ENCODE results near the gene KLK12. TPM values are rescaled to one million over a fixed set of nuclear protein-coding genes. Genes with fewer than 3 reads are reported as not detected.
"Not testable (repeated sequence)": the region's sequence is repeated elsewhere in the genome, so short reads cannot be mapped to it uniquely, and the experiment has no call there.

The KLK12 gene
- polyA plus RNA-seq, 1 experiment: not detected

- ChIA-PET POLR2A (no interaction called here), CTCF (no interaction called here)
- no peak for TF ChIP-seq CTCF (IDR thresholded peaks at IDR 0.05; ENCODE audit: insufficient read depth, low read depth, low read length)
Measured at GRCh38 chr19:50998061-50998460, 36.7 kb downstream of the KLK12 start.

GRCh38 chr19:50994129-50994528 is 40.7 kb downstream of the KLK12 start:
- TF ChIP-seq CTCF (IDR thresholded peaks at IDR 0.05; ENCODE audit: insufficient read depth, low read depth, low read length): no peak
- DNase-seq (ENCODE audit: low read depth): no peak
- POLR2A ChIA-PET: no interaction called here

More at GRCh38 chr19:50998061-50998460, 36.7 kb downstream of the KLK12 start:
- H3K36me3 ChIP-seq (ENCODE audit: control insufficient read depth, insufficient read depth, low read length): no peaks in the 10 kb centered on the region
- no peaks in the 10 kb centered on the region for H3K27me3 ChIP-seq (ENCODE audit: control insufficient read depth, insufficient read depth, low read length)
- H3K4me3 ChIP-seq (ENCODE audit: low read depth, low read length): no peak overlapping the region
- DNase-seq (ENCODE audit: low read depth): no peak

GRCh38 chr19:50992666-50993035 is 42.2 kb downstream of the KLK12 start:
- no peak for DNase-seq (ENCODE audit: low read depth)
- Histone ChIP-seq H3K27me3 (ENCODE audit: control insufficient read depth, insufficient read depth, low read length) (no peaks in the 10 kb centered on the region), H3K4me3 (ENCODE audit: low read depth, low read length) (no peak overlapping the region), H3K36me3 (ENCODE audit: control insufficient read depth, insufficient read depth, low read length) (no peaks in the 10 kb centered on the region)
- ChIA-PET CTCF (no interaction called here), POLR2A (no interaction called here)
- no peak for TF ChIP-seq CTCF (IDR thresholded peaks at IDR 0.05; ENCODE audit: insufficient read depth, low read depth, low read length)

More at GRCh38 chr19:50994129-50994528, 40.7 kb downstream of the KLK12 start:
- CTCF ChIA-PET: no interaction called here
- H3K4me3 ChIP-seq (ENCODE audit: low read depth, low read length): no peak overlapping the region
- no peaks in the 10 kb centered on the region for H3K27me3 ChIP-seq (ENCODE audit: control insufficient read depth, insufficient read depth, low read length)
- no peaks in the 10 kb centered on the region for H3K36me3 ChIP-seq (ENCODE audit: control insufficient read depth, insufficient read depth, low read length)

GRCh38 chr19:50984416-50984815 is 50.4 kb downstream of the KLK12 start:
- CTCF ChIA-PET; DNase-seq (ENCODE audit: low read depth); POLR2A ChIA-PET; H3K4me3 ChIP-seq (ENCODE audit: low read depth, low read length); H3K27me3 ChIP-seq (ENCODE audit: control insufficient read depth, insufficient read depth, low read length); H3K36me3 ChIP-seq (ENCODE audit: control insufficient read depth, insufficient read depth, low read length): not testable (repeated sequence)

- POLR2A ChIA-PET: no interaction called here
- H3K4me3 ChIP-seq (ENCODE audit: low read depth, low read length): no peak within 1 kb of the TSS
- no peak for DNase-seq (ENCODE audit: low read depth)
- no peaks in the 10 kb centered on the region for H3K36me3 ChIP-seq (ENCODE audit: control insufficient read depth, insufficient read depth, low read length)
- TF ChIP-seq CTCF (IDR thresholded peaks at IDR 0.05; ENCODE audit: insufficient read depth, low read depth, low read length): no peak
- CTCF ChIA-PET: no interaction called here
- H3K27me3 ChIP-seq (ENCODE audit: control insufficient read depth, insufficient read depth, low read length): no peaks in the 10 kb centered on the region
Measured at GRCh38 chr19:50983625-50984292, 51.0 kb downstream of the KLK12 start, which contains the start of gene KLK7. Gene KLK7 (minus strand): TSS chr19:50983917. CDS start chr19:50982399, 1,518 bp downstream.

GRCh38 chr19:50982186-50982585 is 52.6 kb downstream of the KLK12 start:
- no peak for TF ChIP-seq CTCF (IDR thresholded peaks at IDR 0.05; ENCODE audit: insufficient read depth, low read depth, low read length)
- POLR2A ChIA-PET: no interaction called here

More at GRCh38 chr19:50982186-50982585, 52.6 kb downstream of the KLK12 start:
- H3K4me3 ChIP-seq (ENCODE audit: low read depth, low read length): no peak overlapping the region
- no peaks in the 10 kb centered on the region for H3K36me3 ChIP-seq (ENCODE audit: control insufficient read depth, insufficient read depth, low read length)
- no peaks in the 10 kb centered on the region for H3K27me3 ChIP-seq (ENCODE audit: control insufficient read depth, insufficient read depth, low read length)
- CTCF ChIA-PET: no interaction called here
- no peak for DNase-seq (ENCODE audit: low read depth)
